Nephron (organoid): ENCODE results near the gene SOX1.

Experiments
- H3K27ac Mint-ChIP-seq, 3 experiments: 2 replicates each; pipeline ENCODE4 v1.8.0; 2020; ENCODE audit warnings: mixed read lengths in 3 of 3, mild to moderate bottlenecking in 2 of 3, moderate library complexity in 1 of 3
- H3K27me3 Mint-ChIP-seq: 2 replicates; pipeline ENCODE4 v1.8.0; 2021; ENCODE audit warnings: low read depth, mild to moderate bottlenecking, moderate library complexity, mixed read lengths
- H3K36me3 Mint-ChIP-seq: 2 replicates; pipeline ENCODE4 v1.8.0; 2020; ENCODE audit warnings: low read depth, mixed read lengths
- H3K4me1 Mint-ChIP-seq: 2 replicates; pipeline ENCODE4 v1.8.0; 2020; ENCODE audit warnings: mixed read lengths
- H3K4me3 Mint-ChIP-seq, 3 experiments: 2 replicates each; pipeline ENCODE4 v1.8.0; 2020; ENCODE audit warnings: mild to moderate bottlenecking in 3 of 3, mixed read lengths in 3 of 3, moderate library complexity in 2 of 3
- H3K9me3 Mint-ChIP-seq: 2 replicates; pipeline ENCODE4 v1.8.0; 2020; ENCODE audit warnings: mixed read lengths
- TF ChIP-seq, protein P1 (sequence below), 3 experiments: fragments of 200-600 bp; sonication (generic); IDR thresholded peaks; one replicate each; pipeline ENCODE4 v1.5.0; 2021; ENCODE audit warnings: antibody characterized with exemption in 3 of 3; ENCODE audit not compliant: unreplicated experiment in 3 of 3

SOX1 gene

DNA sequence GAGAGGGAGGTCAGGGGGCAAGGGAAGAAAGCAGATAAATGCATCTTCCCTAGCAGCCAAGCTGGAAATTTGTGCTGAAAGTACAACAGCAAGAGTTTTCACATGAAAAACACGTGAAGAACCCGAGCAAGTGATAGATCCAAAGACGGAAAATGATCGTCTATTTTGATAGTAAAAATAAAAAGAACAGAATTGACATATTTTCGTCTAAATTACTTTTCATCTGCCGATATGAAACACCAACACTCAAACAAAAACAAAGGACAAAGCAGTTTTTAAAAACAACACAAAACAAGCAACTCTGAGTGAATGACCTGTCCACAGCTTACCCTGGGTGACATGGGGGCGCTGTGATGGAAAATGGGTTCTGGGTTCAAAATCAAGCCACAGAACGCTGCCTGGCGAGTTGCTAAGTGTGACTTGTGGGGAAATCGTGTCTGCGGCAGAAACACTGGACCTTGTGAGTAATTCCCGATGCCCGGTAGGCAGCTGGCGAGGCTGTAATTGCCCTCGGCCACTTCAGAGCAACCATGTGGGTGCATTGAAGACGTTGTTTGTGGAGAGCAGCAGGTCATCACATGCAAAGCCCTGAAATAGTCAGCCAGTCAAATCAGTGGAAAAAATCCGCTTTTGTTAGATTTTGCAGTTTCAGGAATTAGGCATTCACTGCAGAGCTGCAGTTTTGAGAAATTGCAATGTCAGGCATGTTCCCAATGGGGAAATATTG lies 7.4 kb downstream of the SOX1 start:
- Mint-ChIP-seq H3K4me1 (peaks cover 13% of the 10 kb centered on the region), H3K27ac (no peak overlapping the region), H3K36me3 (no peaks in the 10 kb centered on the region), H3K4me3 (peak overlapping the region; percentile 62 to 76 (median 73)), H3K27me3 (peaks cover 79% of the 10 kb centered on the region), H3K9me3 (no peaks in the 10 kb centered on the region)
- TF ChIP-seq, protein P1, sequence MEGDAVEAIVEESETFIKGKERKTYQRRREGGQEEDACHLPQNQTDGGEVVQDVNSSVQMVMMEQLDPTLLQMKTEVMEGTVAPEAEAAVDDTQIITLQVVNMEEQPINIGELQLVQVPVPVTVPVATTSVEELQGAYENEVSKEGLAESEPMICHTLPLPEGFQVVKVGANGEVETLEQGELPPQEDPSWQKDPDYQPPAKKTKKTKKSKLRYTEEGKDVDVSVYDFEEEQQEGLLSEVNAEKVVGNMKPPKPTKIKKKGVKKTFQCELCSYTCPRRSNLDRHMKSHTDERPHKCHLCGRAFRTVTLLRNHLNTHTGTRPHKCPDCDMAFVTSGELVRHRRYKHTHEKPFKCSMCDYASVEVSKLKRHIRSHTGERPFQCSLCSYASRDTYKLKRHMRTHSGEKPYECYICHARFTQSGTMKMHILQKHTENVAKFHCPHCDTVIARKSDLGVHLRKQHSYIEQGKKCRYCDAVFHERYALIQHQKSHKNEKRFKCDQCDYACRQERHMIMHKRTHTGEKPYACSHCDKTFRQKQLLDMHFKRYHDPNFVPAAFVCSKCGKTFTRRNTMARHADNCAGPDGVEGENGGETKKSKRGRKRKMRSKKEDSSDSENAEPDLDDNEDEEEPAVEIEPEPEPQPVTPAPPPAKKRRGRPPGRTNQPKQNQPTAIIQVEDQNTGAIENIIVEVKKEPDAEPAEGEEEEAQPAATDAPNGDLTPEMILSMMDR (IDR thresholded peaks at IDR 0.05; ENCODE audit: unreplicated experiment in 3 of 3): no peak

DNA sequence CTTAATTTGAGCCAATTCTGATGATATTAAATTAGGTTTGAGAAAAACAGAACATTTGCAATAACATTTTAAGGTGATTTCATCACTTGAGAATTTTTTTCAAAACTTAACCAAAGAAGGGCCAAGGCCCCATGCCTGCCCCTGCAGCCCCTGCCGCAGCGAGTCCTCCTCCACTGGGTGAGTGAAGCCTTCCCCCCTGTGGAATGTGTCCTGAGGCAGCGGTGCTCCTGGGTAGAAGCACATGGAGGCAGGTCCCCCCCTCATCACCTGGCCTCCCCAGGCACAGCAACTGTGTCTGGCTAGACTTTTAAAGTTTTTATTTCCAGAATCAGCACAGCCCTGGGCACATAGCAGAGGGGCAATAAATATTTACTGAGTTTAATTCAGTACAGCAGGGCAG lies 10.8 kb downstream of the SOX1 start:
- TF ChIP-seq, protein P1 (IDR thresholded peaks at IDR 0.05; ENCODE audit: unreplicated experiment in 3 of 3): no peak
- Mint-ChIP-seq H3K9me3 (peaks cover 5% of the 10 kb centered on the region), H3K27me3 (peaks cover 67% of the 10 kb centered on the region), H3K27ac (no peak overlapping the region), H3K4me1 (peaks cover 6% of the 10 kb centered on the region), H3K36me3 (no peaks in the 10 kb centered on the region), H3K4me3 (no peak overlapping the region)

DNA sequence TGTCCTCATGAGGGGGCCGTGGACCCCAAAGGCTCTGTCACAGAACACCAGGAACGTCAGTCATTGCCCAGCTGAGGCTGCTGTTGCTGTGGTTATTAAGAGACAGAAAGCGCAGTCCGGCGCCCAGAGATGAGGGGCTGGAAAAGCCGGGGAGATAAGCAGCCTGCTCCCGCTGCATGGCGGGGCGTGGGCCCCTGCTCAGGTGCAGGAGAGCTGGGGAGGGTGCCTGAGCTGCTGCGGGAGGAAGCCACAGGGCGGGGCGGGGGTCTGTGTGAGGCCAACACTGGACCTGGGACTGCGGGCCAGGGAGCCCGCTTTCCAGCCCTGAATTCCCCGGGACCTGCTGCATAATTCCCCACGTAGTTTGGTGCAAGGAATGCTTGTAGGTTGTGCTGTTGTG lies 11.3 kb downstream of the SOX1 start:
- Mint-ChIP-seq H3K4me3 (no peak overlapping the region), H3K36me3 (no peaks in the 10 kb centered on the region), H3K9me3 (peaks cover 10% of the 10 kb centered on the region), H3K27ac (no peak overlapping the region), H3K27me3 (peaks cover 67% of the 10 kb centered on the region), H3K4me1 (peaks cover 6% of the 10 kb centered on the region)
- TF ChIP-seq, protein P1 (IDR thresholded peaks at IDR 0.05; ENCODE audit: unreplicated experiment in 3 of 3): no peak

DNA sequence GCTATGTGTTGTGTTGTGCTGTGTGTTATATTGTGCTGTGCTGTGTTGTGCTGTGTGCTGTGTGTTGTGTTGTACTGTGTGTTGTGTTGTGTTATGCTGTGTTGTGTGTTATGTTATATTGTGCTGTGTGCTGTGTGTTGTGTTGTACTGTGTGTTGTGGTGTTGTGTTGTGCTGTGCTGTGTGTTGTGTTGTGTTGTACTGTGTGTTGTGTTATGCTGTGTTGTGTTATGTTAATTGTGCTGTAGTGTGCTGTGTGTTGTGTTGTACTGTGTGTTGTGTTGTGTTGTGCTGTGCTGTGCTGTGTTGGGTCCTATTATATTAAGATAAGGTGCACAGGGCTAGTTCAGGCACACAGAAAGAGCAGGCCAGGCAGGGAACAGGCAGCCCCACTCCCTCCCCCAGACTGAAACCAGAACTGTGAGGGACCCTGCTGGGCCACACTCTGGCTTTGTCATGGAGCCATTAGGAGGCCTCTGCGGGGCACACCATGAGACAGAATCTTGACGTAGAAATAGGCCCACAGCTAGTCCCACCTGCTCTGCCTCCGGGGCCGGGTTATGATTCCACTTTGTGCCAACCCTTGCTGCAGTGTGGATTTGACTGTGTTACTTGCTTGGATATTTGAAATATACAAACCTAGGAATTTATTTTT lies 12.1 kb downstream of the SOX1 start:
- H3K4me3 Mint-ChIP-seq: no peak overlapping the region
- TF ChIP-seq, protein P1 (IDR thresholded peaks at IDR 0.05; ENCODE audit: unreplicated experiment in 3 of 3): no peak
- H3K27me3 Mint-ChIP-seq: peaks cover 66% of the 10 kb centered on the region
- peaks cover under 1% of the 10 kb centered on the region for H3K4me1 Mint-ChIP-seq
- H3K36me3 Mint-ChIP-seq: no peaks in the 10 kb centered on the region
- H3K27ac Mint-ChIP-seq: no peak overlapping the region
- peaks cover 16% of the 10 kb centered on the region for H3K9me3 Mint-ChIP-seq

DNA sequence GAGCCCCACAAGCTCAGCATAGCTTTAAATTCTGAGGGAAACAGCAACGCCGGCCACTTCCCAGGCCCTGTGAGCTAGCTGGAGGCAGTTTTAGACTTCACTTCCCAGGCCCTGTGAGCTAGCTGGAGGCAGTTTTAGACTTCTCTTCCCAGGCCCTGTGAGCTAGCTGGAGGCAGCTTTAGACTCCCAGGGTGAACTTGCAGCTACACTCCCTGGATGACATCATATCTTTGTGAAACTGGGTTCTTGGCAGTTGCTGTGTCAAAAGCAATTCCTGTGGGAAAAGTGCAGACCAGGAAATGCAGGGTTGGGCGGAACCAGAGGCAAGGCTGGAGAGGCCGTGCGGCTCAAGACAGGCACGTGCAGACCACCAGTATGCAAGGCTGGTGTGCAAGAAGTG lies 12.7 kb downstream of the SOX1 start:
- no peaks in the 10 kb centered on the region for H3K36me3 Mint-ChIP-seq
- no peak overlapping the region for H3K4me3 Mint-ChIP-seq
- H3K27me3 Mint-ChIP-seq: peaks cover 64% of the 10 kb centered on the region
- no peaks in the 10 kb centered on the region for H3K4me1 Mint-ChIP-seq
- TF ChIP-seq, protein P1 (IDR thresholded peaks at IDR 0.05; ENCODE audit: unreplicated experiment in 3 of 3): no peak
- H3K9me3 Mint-ChIP-seq: peaks cover 22% of the 10 kb centered on the region
- H3K27ac Mint-ChIP-seq: no peak overlapping the region

DNA sequence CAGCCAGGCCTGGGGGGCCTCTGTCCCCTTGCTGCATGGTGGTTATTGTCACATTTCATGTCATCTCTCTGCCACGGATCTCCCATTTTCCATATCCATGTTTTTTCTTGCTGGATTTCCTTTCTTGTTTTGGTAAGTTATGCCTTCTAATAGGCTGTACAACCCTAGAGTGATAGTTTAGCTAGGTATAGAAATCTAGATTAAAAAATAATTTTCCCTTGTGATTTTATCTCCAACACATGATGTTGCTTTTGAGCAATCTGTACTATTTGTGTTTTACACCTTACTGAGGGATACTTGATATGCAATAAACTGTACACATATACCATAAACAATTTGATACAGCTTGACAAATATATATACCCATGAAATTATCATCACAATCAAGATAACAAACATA lies 17.0 kb downstream of the SOX1 start:
- Mint-ChIP-seq H3K9me3 (peaks cover 32% of the 10 kb centered on the region), H3K36me3 (peaks cover 5% of the 10 kb centered on the region), H3K4me1 (no peaks in the 10 kb centered on the region), H3K4me3 (no peak overlapping the region), H3K27ac (no peak overlapping the region), H3K27me3 (peaks cover 70% of the 10 kb centered on the region)
- TF ChIP-seq, protein P1 (IDR thresholded peaks at IDR 0.05; ENCODE audit: unreplicated experiment in 3 of 3): no peak
